B cell (primary cell): ENCODE results near the gene C17orf113. TPM values are rescaled to one million over a fixed set of nuclear protein-coding genes. Genes with fewer than 3 reads are reported as not detected.

Experiments used
- ATAC-seq: fragments of 200-7000 bp; cut with Tn5 transposase; one replicate; pipeline ENCODE4 v1.10.0; 2021; ENCODE audit warnings: low read depth, mild to moderate bottlenecking, moderate number of reproducible peaks, moderate library complexity
- CTCF ChIA-PET: fragments of 350-600 bp; sonication (Branson Sonifier 250); formaldehyde crosslinking; loops from one replicate; lab custom pipeline; 2021; ENCODE audit warnings: antibody characterized with exemption, inconsistent platforms; lab: Charles Lee
- POLR2A ChIA-PET: fragments of 350-600 bp; sonication (Branson Sonifier 250); formaldehyde crosslinking; loops from one replicate; lab custom pipeline; 2021; ENCODE audit warnings: antibody characterized with exemption; lab: Charles Lee
- DNase-seq: peaks from one replicate; pipeline ENCODE4 v3.0.0; 2013
- H2AFZ ChIP-seq: 2 replicates; pipeline ENCODE4 v1.6.1; 2012; ENCODE audit warnings: mild to moderate bottlenecking, low read depth, low read length; ENCODE audit not compliant: insufficient read depth, poor library complexity, severe bottlenecking
- H3K27ac ChIP-seq, 2 donors: 1 replicate in 1 of 2; 2 replicates in 1 of 2; pipeline ENCODE4 v1.5.1; 2012 to 2013; ENCODE audit warnings: low read length in 2 of 2, mild to moderate bottlenecking in 2 of 2, moderate library complexity in 1 of 2
- H3K27me3 ChIP-seq, 4 experiments: fragments of 200-600 bp in 1 of 4; sonication (generic) in 1 of 4; replicated peaks in 1 of 4; 1 replicate in 2 of 4; 2 replicates in 2 of 4; pipeline versions ENCODE4 v1.6.1 to v1.7.0; 2013 to 2016; ENCODE audit warnings: low read length in 3 of 4, mild to moderate bottlenecking in 2 of 4, mixed read lengths in 1 of 4, moderate library complexity in 1 of 4; ENCODE audit not compliant: insufficient read depth in 4 of 4, control insufficient read depth in 3 of 4; ENCODE audit errors: control extremely low read depth in 1 of 4
- H3K36me3 ChIP-seq, 2 experiments: replicated peaks in 1 of 2; 1 replicate in 1 of 2; 2 replicates in 1 of 2; pipeline versions ENCODE4 v1.6.1 to v1.7.1; 2013; ENCODE audit warnings: low read length in 1 of 2; ENCODE audit not compliant: insufficient read depth in 2 of 2, control insufficient read depth in 1 of 2; ENCODE audit errors: control extremely low read depth in 1 of 2, extremely low read depth in 1 of 2
- H3K4me1 ChIP-seq, 2 donors: fragments of 200-600 bp in 1 of 2; sonication (generic) in 1 of 2; 1 replicate in 1 of 2; 2 replicates in 1 of 2; pipeline versions ENCODE4 v1.5.1 to v1.6.1; 2013 to 2017; ENCODE audit warnings: low read length in 2 of 2; ENCODE audit not compliant: control insufficient read depth in 2 of 2, insufficient read depth in 2 of 2
- H3K4me2 ChIP-seq: replicated peaks from 2 replicates; pipeline ENCODE3; 2012; ENCODE audit warnings: mild to moderate bottlenecking, low read depth, low read length; ENCODE audit not compliant: poor library complexity, severe bottlenecking
- H3K4me3 ChIP-seq, 5 experiments: fragments of 200-600 bp in 1 of 5; sonication (generic) in 1 of 5; 1 replicate in 3 of 5; 2 replicates in 2 of 5; pipeline versions ENCODE4 v1.5.1 to v1.7.0; 2011 to 2016; ENCODE audit warnings: low read length in 4 of 5, mild to moderate bottlenecking in 4 of 5, low read depth in 2 of 5, control low read depth in 1 of 5, moderate library complexity in 1 of 5; ENCODE audit not compliant: insufficient read depth in 1 of 5; ENCODE audit errors: control extremely low read depth in 1 of 5, extremely low read depth in 1 of 5
- H3K79me2 ChIP-seq: fragments of 200-600 bp; sonication (generic); one replicate; pipeline ENCODE4 v1.6.0; 2016; ENCODE audit warnings: low read length; ENCODE audit not compliant: control insufficient read depth, insufficient read depth
- H3K9ac ChIP-seq: fragments of 200-600 bp; sonication (generic); 2 replicates; pipeline ENCODE4 v1.6.1; 2017; ENCODE audit warnings: mild to moderate bottlenecking, low read length, moderate library complexity
- H3K9me3 ChIP-seq, 3 donors: one replicate each; pipeline versions ENCODE4 v1.6.1 to v1.7.1; 2013; ENCODE audit warnings: low read length in 2 of 3; ENCODE audit not compliant: control insufficient read depth in 2 of 3, insufficient read depth in 1 of 3; ENCODE audit errors: control extremely low read depth in 1 of 3
- H4K20me1 ChIP-seq: 2 replicates; pipeline ENCODE4 v1.6.0; 2012; ENCODE audit warnings: mild to moderate bottlenecking, low read length; ENCODE audit not compliant: insufficient read depth, control insufficient read depth, poor library complexity, severe bottlenecking
- H3K27ac Mint-ChIP-seq: one replicate; pipeline ENCODE4 v1.8.0; 2021; ENCODE audit warnings: mixed read lengths
- H3K27me3 Mint-ChIP-seq: one replicate; pipeline ENCODE4 v1.8.0; 2021; ENCODE audit warnings: mixed read lengths
- H3K4me1 Mint-ChIP-seq: one replicate; pipeline ENCODE4 v1.8.0; 2021; ENCODE audit warnings: mixed read lengths
- H3K4me3 Mint-ChIP-seq: one replicate; pipeline ENCODE4 v1.8.0; 2021; ENCODE audit warnings: mixed read lengths
- H3K9me3 Mint-ChIP-seq: one replicate; pipeline ENCODE4 v1.8.0; 2022; ENCODE audit warnings: mixed read lengths; ENCODE audit not compliant: insufficient read depth
- EZH2 ChIP-seq: IDR thresholded peaks from 2 replicates; pipeline ENCODE4 v1.6.1; 2012; ENCODE audit warnings: borderline replicate concordance, low read depth, mild to moderate bottlenecking, moderate library complexity, low read length; ENCODE audit not compliant: insufficient read depth, poor library complexity, severe bottlenecking
- WGBS: methylation state at CpG from one replicate; pipeline ENCODE4 v1.1.5; 2013; ENCODE audit warnings: missing lambda C conversion rate; ENCODE audit not compliant: insufficient coverage; 5-methylcytosine and 5-hydroxymethylcytosine counted together
- intact Hi-C: fragments of 100-400 bp; cut with micrococcal nuclease; formaldehyde crosslinking; loops from one replicate; pipeline ENCODE4 v1.10.0; 2022
- polyA plus RNA-seq: library from polyadenylated mRNA; depleted of rRNA; stranded (reverse); fragments of >200 nt; gene quantifications from 2 replicates; pipeline ENCODE4 v1.2.3, GENCODE V29; 2012
- total RNA-seq, 2 donors: library from RNA; stranded (reverse); fragments of 120-200 nt in 1 of 2; gene quantifications; 1 replicate in 1 of 2; 2 replicates in 1 of 2; pipeline versions ENCODE4 v1.2.3 to v1.2.4, GENCODE V29; 2013 to 2022
- TF ChIP-seq, protein P1 (sequence below): fragments of 200-600 bp; IDR thresholded peaks from one replicate; pipeline ENCODE4 v1.8.0; 2022; ENCODE audit warnings: antibody characterized with exemption, mild to moderate bottlenecking

The C17orf113 gene
- total and polyA plus RNA-seq, 2 donors (not counting 1 experiment from before 2014, with no cell fraction given) = 1.2 to 2.1 TPM

GRCh38 chr17:42094375-42095069, 44.1 kb upstream of the C17orf113 start:
- H3K9ac ChIP-seq = no peak overlapping the region
- no peak overlapping the region for H2AFZ ChIP-seq
- H3K4me3 ChIP-seq = no peak overlapping the region
- 93% methylated on average over 9 of the region's 12 CpGs for WGBS
- H3K9me3 ChIP-seq = no peaks in the 10 kb centered on the region
- POLR2A ChIA-PET = no interaction called here
- H3K79me2 ChIP-seq = no peaks in the 10 kb centered on the region
- DNase-seq (no peak), ATAC-seq (no peak)
- CTCF ChIA-PET = no interaction called here
- no peak overlapping the region for H3K27ac ChIP-seq
- H4K20me1 ChIP-seq = no peaks in the 10 kb centered on the region
- H3K27me3 ChIP-seq = peaks cover 0 to 23% (median 11%) of the 10 kb centered on the region in 4 experiments
- H3K4me1 Mint-ChIP-seq = peaks cover 9% of the 10 kb centered on the region
- H3K36me3 ChIP-seq = no peaks in the 10 kb centered on the region
- H3K27ac Mint-ChIP-seq = no peak overlapping the region
- no peak overlapping the region for H3K4me3 Mint-ChIP-seq
- peaks cover 27% of the 10 kb centered on the region for H3K27me3 Mint-ChIP-seq
- H3K4me1 ChIP-seq = peaks cover 11 to 17% of the 10 kb centered on the region in 2 donors
- no peak for TF ChIP-seq EZH2
- H3K9me3 Mint-ChIP-seq = no peaks in the 10 kb centered on the region
- intact Hi-C loops = no loop called here
- no peak overlapping the region for H3K4me2 ChIP-seq

DNA sequence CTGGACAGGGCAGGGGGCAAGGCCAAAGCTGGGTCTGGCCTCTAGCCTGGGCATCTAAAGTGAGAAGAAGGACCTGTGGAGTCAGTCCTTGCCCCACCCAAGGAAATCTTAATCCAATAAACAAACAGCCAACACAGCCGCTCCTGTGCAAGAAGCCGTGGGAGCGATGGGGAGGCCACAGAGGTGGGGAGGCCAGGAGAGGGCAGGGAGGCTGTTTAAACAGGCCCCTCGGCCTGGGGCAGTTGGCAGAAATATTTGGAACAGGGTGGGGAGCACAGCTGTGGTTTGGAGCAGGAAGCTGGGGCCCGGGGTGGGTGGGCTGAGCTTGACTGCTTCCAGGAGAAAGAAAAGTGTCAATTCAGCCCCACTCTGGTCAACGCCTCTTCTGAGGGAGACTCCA, 42.5 kb upstream of the C17orf113 start:
- Histone ChIP-seq H3K79me2 (no peaks in the 10 kb centered on the region), H3K36me3 (no peaks in the 10 kb centered on the region), H3K4me2 (no peak overlapping the region), H3K4me1 (peaks cover 8 to 10% of the 10 kb centered on the region in 2 donors), H2AFZ (no peak overlapping the region), H3K27ac (no peak overlapping the region), H3K4me3 (no peak overlapping the region), H3K9ac (no peak overlapping the region), H4K20me1 (no peaks in the 10 kb centered on the region), H3K27me3 (peaks cover 0 to 20% (median 11%) of the 10 kb centered on the region in 4 experiments), H3K9me3 (no peaks in the 10 kb centered on the region)
- Mint-ChIP-seq H3K27me3 (peaks cover 34% of the 10 kb centered on the region), H3K4me1 (peaks cover 6% of the 10 kb centered on the region), H3K9me3 (no peaks in the 10 kb centered on the region), H3K4me3 (no peak overlapping the region), H3K27ac (no peak overlapping the region)
- ChIA-PET CTCF (no interaction called here), POLR2A (no interaction called here)
- TF ChIP-seq EZH2 = no peak
- TF ChIP-seq, protein P1, sequence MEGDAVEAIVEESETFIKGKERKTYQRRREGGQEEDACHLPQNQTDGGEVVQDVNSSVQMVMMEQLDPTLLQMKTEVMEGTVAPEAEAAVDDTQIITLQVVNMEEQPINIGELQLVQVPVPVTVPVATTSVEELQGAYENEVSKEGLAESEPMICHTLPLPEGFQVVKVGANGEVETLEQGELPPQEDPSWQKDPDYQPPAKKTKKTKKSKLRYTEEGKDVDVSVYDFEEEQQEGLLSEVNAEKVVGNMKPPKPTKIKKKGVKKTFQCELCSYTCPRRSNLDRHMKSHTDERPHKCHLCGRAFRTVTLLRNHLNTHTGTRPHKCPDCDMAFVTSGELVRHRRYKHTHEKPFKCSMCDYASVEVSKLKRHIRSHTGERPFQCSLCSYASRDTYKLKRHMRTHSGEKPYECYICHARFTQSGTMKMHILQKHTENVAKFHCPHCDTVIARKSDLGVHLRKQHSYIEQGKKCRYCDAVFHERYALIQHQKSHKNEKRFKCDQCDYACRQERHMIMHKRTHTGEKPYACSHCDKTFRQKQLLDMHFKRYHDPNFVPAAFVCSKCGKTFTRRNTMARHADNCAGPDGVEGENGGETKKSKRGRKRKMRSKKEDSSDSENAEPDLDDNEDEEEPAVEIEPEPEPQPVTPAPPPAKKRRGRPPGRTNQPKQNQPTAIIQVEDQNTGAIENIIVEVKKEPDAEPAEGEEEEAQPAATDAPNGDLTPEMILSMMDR = no peak
- DNase-seq (no peak), ATAC-seq (no peak)
- WGBS = 0% methylated on average over 1 of the region's 6 CpGs
- intact Hi-C loops = no loop called here
